Fibroblast of the aortic adventitia (primary cell): ENCODE data around the gene PCDH15. TPM values are rescaled to one million over a fixed set of nuclear protein-coding genes. Genes with fewer than 3 reads are reported as not detected.

Source experiments
- DNase-seq: peaks from one replicate; pipeline ENCODE4 v3.0.0-alpha.2; 2010; ENCODE audit warnings: low read depth
- H3K4me3 ChIP-seq: 2 replicates; pipeline ENCODE4 v1.5.1; 2011; ENCODE audit warnings: low read depth, mild to moderate bottlenecking, control low read depth, low read length, moderate library complexity
- total RNA-seq: library from RNA; depleted of rRNA; stranded (reverse); fragments of >200 nt; gene quantifications from 2 replicates; pipeline ENCODE4 v1.2.3, GENCODE V29; 2012; ENCODE audit warnings: low replicate concordance
- TF ChIP-seq, protein P1 (sequence below): IDR thresholded peaks from 2 replicates; pipeline ENCODE4 v1.5.1; 2011; ENCODE audit warnings: mild to moderate bottlenecking, low read length, control low read depth, inconsistent platforms; ENCODE audit not compliant: insufficient read depth

The PCDH15 gene
- total RNA-seq, 1 donor = 0.09 TPM

DNA sequence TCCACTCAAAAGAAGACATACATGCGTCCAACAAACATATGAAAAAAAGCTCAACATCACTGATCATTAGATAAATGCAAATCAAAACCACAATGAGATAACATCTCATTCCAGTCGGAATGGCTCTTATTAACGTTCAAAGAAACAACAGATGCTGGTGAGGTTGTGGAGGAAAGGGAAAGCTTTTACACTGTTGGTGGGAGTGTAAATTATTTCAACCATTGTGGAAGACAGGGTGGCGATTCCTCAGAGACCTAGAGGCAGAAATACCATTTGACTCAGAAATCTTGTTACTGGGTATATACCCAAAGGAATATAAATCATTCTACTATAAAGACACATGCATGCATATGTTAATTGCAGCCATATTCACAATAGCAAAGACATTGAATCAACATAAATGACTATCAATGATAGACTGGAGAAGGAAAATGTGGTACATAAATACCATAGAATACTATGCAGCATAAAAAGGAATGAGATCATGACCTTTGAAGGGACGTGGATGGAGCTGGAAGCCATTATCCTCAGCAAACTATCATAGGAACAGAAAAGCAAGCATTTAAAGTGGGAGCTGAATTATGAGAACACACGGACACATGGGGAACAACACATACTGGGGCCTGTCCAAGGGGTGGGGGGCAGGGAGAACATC is 28.4 kb downstream of the PCDH15 start:
- no peak for DNase-seq
- H3K4me3 ChIP-seq = no peak overlapping the region

DNA sequence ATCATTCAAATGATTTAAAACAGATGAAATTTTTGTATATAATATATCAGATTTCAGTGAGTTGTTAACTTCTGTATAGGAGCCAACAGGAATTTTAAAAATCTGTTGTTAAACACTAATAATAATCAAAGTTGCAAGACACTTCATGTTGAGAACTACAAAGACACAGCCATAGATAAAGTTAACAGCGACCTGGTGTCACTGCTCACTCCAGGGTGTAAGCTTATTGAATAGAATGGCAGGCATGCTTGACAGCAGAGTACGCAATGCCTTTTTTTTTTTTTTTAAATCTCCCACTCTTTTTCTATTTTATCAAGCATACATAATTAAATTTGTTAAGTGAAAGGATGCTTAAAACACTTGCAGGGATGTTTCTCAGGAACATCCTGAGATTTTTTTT is 32.0 kb downstream of the PCDH15 start:
- TF ChIP-seq, protein P1, sequence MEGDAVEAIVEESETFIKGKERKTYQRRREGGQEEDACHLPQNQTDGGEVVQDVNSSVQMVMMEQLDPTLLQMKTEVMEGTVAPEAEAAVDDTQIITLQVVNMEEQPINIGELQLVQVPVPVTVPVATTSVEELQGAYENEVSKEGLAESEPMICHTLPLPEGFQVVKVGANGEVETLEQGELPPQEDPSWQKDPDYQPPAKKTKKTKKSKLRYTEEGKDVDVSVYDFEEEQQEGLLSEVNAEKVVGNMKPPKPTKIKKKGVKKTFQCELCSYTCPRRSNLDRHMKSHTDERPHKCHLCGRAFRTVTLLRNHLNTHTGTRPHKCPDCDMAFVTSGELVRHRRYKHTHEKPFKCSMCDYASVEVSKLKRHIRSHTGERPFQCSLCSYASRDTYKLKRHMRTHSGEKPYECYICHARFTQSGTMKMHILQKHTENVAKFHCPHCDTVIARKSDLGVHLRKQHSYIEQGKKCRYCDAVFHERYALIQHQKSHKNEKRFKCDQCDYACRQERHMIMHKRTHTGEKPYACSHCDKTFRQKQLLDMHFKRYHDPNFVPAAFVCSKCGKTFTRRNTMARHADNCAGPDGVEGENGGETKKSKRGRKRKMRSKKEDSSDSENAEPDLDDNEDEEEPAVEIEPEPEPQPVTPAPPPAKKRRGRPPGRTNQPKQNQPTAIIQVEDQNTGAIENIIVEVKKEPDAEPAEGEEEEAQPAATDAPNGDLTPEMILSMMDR = no peak
- DNase-seq = no peak
- H3K4me3 ChIP-seq = no peak overlapping the region

More for the DNA sequence above, 28.4 kb downstream of the PCDH15 start:
- TF ChIP-seq, protein P1 = no peak

DNA sequence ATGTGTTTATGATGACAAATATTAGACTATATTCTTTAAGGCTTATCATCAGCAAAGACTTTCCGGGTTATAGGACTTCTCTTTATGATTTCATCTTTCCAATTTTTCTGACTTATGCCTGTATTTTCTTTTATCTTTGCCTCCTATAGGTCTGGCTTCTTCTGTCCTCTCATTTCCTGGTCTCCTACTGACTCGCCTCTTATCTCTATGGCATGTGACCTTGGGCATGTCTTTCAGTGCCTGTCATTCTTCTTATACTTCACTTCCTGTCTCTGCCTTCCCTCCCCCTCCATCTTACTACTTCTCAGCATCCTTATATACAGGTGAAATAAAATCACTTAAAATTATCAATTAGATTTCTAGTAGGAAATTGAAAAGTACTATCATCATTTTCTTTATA is 42.2 kb downstream of the PCDH15 start:
- no peak for DNase-seq
- H3K4me3 ChIP-seq = no peak overlapping the region
- TF ChIP-seq, protein P1 = no peak

DNA sequence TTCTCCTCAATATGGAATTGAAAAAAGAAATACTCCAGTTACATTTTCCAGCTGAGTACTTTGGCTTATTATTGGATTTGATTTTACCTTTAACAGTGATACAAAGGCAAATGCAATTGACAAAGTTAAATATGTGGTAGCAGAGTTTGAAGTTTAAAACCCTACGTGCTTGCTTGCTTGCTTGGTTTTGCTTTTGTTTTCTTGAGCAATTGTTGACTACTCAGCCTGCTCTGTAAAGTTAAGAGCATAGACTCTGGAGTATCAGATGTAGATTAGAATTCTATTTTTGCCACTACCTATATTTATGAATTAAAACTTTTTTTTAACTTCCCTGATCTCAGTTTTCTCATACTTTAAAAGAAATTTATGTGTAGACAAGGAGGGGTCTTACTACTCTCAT is 51.4 kb downstream of the PCDH15 start:
- TF ChIP-seq, protein P1 = no peak
- no peak for DNase-seq

DNA sequence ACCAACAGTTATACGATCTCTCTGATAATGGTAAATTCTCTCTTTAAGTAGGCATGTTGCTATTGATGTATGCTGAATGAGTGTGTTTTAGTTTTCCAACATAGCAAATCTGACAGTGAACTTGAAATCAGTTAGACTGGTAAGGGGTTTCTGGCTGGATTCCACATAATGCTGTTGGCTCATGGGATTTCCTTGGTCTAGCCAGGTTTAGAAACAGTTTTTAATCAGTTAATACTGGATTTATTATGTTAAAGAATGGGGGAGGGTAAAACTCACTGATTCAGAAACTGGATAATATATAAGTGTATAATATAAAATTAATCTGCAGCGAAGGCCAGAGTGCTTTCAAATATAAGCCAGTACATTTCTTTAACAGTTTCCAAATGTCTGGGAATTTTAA is 55.6 kb downstream of the PCDH15 start:
- no peak for DNase-seq
- H3K4me3 ChIP-seq = no peak overlapping the region
- TF ChIP-seq, protein P1 = no peak

More for the DNA sequence above, 51.4 kb downstream of the PCDH15 start:
- no peak overlapping the region for H3K4me3 ChIP-seq

DNA sequence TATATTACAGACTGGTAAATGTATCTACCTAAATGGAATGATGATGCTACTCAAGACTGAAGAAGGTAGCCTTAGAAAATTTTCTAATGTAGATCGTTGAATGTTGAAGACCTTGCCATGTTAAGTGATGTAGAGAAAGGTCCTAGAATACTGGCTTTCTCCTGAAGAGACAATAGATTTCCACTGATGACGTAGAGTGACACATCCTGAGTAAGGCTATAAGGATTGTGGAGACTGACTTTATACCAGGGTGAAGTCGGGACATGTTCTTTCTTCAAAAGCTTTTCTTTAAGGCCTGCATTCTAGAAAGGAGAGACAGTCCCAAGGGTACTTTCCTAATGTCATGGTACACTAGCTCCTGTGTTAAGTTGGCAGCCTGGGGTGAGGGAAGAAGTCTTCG is 58.6 kb downstream of the PCDH15 start:
- H3K4me3 ChIP-seq = no peak overlapping the region
- DNase-seq = no peak
- TF ChIP-seq, protein P1 = no peak

DNA sequence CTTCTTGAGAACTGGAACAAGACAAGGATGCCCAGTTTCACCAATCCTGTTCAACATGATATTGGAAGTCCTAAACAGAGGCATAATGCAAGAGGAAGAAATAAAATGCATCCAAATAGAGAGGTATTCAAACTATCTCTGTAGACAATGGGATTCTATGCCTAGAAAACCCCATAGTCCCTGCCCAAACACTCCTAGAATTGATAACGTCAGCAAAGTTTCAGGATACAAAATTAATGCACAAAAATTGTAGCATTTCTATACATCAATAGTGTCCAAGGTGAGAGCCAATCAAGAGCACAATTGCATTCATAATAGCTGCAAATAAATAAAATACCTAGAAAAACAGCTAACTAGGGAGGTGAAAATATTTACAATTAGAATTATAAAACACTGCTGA is 72.5 kb downstream of the PCDH15 start:
- DNase-seq = no peak
- TF ChIP-seq, protein P1 = no peak
- no peak overlapping the region for H3K4me3 ChIP-seq
